PFSK-1 (cell line): ENCODE data around the gene OR2Z1.
A peak's percentile ranks its signal among the peaks of the same experiment; 100 is the strongest.

Experiments
- FOXP2 ChIP-seq: optimal IDR thresholded peaks from 2 replicates; pipeline ENCODE3; 2011; ENCODE audit warnings: borderline replicate concordance, control low read depth, inconsistent platforms; ENCODE audit not compliant: insufficient read depth; ENCODE audit errors: extremely low read length, extremely low read depth
- POLR2AphosphoS5 ChIP-seq: IDR thresholded peaks from 2 replicates; pipeline ENCODE4 v1.6.1; 2012; ENCODE audit warnings: low read depth, mild to moderate bottlenecking, control low read depth, low read length, moderate library complexity
- SIN3A ChIP-seq: IDR thresholded peaks from 2 replicates; pipeline ENCODE4 v1.6.1; 2012; ENCODE audit warnings: mild to moderate bottlenecking, low read length, moderate library complexity, borderline replicate concordance; ENCODE audit not compliant: insufficient read depth
- TAF1 ChIP-seq: IDR thresholded peaks from 2 replicates; pipeline ENCODE4 v1.6.1; 2012; ENCODE audit warnings: low read length, control low read depth, borderline replicate concordance; ENCODE audit not compliant: insufficient read depth
- TF ChIP-seq, protein P1 (sequence below), 2 experiments: IDR thresholded peaks; 2 replicates each; pipeline versions ENCODE4 v1.6.1 to v1.8.0; 2011 to 2012; ENCODE audit warnings: low read depth in 2 of 2, low read length in 2 of 2, control low read depth in 1 of 2, inconsistent platforms in 1 of 2, mild to moderate bottlenecking in 1 of 2, moderate library complexity in 1 of 2; ENCODE audit not compliant: insufficient read depth in 1 of 2

Gene OR2Z1

DNA sequence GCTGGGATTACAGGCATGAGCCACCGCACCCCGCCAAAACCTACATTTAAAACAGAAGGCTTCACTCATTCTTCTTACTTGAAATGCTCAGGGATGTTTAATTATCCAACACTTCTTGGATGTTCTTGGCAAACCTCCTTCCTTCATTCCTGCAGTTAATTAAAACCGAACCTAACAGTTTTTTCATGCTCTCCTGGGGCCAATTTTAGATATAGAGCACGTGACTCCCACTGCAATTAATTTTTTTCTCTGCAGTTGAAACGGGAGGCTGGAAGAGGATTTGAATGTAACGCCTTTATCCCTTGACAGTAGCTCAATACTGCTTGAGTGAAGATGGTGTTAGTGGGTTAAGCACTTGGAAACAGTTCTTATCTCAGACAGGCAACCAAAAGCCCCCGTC, 18.2 kb upstream of the OR2Z1 start:
- TF ChIP-seq SIN3A (no peak), TAF1 (no peak), POLR2AphosphoS5 (no peak), FOXP2 (no peak)
- TF ChIP-seq, protein P1, sequence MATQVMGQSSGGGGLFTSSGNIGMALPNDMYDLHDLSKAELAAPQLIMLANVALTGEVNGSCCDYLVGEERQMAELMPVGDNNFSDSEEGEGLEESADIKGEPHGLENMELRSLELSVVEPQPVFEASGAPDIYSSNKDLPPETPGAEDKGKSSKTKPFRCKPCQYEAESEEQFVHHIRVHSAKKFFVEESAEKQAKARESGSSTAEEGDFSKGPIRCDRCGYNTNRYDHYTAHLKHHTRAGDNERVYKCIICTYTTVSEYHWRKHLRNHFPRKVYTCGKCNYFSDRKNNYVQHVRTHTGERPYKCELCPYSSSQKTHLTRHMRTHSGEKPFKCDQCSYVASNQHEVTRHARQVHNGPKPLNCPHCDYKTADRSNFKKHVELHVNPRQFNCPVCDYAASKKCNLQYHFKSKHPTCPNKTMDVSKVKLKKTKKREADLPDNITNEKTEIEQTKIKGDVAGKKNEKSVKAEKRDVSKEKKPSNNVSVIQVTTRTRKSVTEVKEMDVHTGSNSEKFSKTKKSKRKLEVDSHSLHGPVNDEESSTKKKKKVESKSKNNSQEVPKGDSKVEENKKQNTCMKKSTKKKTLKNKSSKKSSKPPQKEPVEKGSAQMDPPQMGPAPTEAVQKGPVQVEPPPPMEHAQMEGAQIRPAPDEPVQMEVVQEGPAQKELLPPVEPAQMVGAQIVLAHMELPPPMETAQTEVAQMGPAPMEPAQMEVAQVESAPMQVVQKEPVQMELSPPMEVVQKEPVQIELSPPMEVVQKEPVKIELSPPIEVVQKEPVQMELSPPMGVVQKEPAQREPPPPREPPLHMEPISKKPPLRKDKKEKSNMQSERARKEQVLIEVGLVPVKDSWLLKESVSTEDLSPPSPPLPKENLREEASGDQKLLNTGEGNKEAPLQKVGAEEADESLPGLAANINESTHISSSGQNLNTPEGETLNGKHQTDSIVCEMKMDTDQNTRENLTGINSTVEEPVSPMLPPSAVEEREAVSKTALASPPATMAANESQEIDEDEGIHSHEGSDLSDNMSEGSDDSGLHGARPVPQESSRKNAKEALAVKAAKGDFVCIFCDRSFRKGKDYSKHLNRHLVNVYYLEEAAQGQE (IDR thresholded peaks at IDR 0.05; ENCODE audit: insufficient read depth in 1 of 2, low read depth in 2 of 2, low read length in 2 of 2), result no peak

DNA sequence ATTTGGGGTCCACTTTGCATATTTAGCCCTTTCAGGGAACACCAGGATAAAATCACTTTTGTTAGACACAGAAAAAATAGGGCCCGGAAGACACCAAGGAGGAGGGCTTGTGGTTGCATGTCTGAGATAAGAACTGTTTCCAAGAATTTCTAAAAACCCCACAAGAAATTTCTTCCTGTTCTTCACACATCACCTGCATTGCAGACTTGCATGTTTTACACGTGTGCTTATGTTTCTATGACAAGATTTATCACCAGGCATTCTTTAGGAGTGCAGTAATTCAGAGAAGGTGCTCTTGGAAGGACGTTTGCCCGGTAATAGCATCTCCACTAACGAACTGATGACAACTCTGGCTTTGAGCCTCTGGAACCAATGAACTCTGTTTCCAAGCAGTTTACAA, 15.7 kb upstream of the OR2Z1 start:
- TF ChIP-seq POLR2AphosphoS5, result no peak

DNA sequence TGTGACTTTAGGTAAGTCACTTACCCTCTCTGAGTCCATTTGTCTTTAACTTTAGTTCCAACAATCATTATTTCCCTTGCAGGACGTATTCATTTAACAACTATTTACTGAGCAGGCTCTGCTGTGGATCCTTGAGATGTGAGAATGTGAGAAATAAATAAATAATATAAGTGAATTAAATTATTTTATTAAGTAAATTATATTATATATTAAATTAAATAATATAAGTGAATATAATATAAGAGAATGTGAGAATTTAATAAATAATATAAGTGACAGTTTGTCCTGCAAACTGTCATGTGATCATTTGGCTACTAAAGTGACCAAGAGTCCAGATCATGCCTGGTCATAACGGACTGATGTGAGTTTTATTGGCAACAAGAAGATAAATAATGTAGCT, 598 bp downstream of the OR2Z1 start:
- no peak for TF ChIP-seq FOXP2
- TF ChIP-seq SIN3A, result no peak
- TF ChIP-seq POLR2AphosphoS5, result no peak
- TF ChIP-seq, protein P1 (IDR thresholded peaks at IDR 0.05; ENCODE audit: insufficient read depth in 1 of 2, low read depth in 2 of 2, low read length in 2 of 2), result no peak
- TF ChIP-seq TAF1, result no peak

DNA sequence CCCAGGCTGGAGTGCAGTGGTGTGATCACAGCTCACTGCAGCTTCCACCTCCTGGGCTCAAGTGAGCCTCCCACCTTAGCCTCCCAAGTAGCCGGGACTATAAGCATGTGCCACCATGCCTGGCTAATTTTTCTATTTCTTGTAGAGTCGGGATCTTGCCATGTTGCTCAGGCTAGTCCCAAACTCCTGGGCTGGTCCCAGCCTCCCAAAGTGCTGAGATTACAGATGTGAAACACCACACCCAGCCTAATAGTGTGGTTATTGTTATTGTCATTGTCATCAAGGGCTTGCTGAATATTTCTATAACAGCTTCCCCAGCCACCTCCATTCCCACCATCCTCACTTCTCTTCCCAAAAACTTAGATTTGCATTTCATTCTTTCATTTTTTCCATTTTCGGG, 2.8 kb downstream of the OR2Z1 start:
- TF ChIP-seq SIN3A (no peak), TAF1 (no peak), POLR2AphosphoS5 (no peak)
- TF ChIP-seq, protein P1 (IDR thresholded peaks at IDR 0.05; ENCODE audit: insufficient read depth in 1 of 2, low read depth in 2 of 2, low read length in 2 of 2), result no peak

DNA sequence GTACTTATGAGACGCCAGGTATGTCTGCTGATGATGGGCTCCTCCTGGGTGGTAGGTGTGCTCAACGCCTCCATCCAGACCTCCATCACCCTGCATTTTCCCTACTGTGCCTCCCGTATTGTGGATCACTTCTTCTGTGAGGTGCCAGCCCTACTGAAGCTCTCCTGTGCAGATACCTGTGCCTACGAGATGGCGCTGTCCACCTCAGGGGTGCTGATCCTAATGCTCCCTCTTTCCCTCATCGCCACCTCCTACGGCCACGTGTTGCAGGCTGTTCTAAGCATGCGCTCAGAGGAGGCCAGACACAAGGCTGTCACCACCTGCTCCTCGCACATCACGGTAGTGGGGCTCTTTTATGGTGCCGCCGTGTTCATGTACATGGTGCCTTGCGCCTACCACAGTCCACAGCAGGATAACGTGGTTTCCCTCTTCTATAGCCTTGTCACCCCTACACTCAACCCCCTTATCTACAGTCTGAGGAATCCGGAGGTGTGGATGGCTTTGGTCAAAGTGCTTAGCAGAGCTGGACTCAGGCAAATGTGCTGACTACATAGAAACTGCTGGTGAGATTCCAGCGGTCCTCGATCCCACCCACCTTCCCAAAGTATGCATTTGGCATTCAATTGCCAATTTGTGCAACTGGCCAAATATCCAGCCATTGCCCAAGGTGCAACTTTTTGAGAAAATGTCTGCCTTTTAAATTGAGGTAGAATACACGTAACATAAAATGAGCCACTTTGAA, 10.2 kb downstream of the OR2Z1 start:
- TF ChIP-seq, protein P1 (IDR thresholded peaks at IDR 0.05; ENCODE audit: insufficient read depth in 1 of 2, low read depth in 2 of 2, low read length in 2 of 2), result peak; percentile 58 to 88; a peak in 3 of 4 replicates
- no peak for TF ChIP-seq FOXP2
